NOMO-1 treated with DMSO at 0.1 percent for 48 hours (cell line): Measurements from ENCODE around the gene PRTG.
"Not testable (repeated sequence)": the region's sequence is repeated elsewhere in the genome, so short reads cannot be mapped to it uniquely, and the experiment has no call there.

Experiments
- DNase-seq: peaks from one replicate; lab custom pipeline; 2025; ENCODE audit not compliant: unreplicated experiment; lab: John Stamatoyannopoulos, UW

PRTG gene

GRCh38 chr15:55707518-55707917, 35.4 kb downstream of the PRTG start:
- no peak for DNase-seq

GRCh38 chr15:55703873-55704301, 39.1 kb downstream of the PRTG start:
- DNase-seq, result no peak

- DNase-seq, result no peak
Observed at GRCh38 chr15:55700876-55701275, 42.1 kb downstream of the PRTG start.

- DNase-seq, result no peak
Observed at GRCh38 chr15:55698653-55699052, 44.3 kb downstream of the PRTG start.

- DNase-seq, result no peak
Observed at GRCh38 chr15:55696221-55696620, 46.7 kb downstream of the PRTG start.

- no peak for DNase-seq
Observed at GRCh38 chr15:55695432-55695831, 47.5 kb downstream of the PRTG start.

- DNase-seq, result no peak
Observed at GRCh38 chr15:55694652-55695150, 48.3 kb downstream of the PRTG start.

GRCh38 chr15:55693116-55693515, 49.8 kb downstream of the PRTG start:
- DNase-seq, result not testable (repeated sequence)

GRCh38 chr15:55687792-55688191, 55.2 kb downstream of the PRTG start:
- DNase-seq, result no peak

- peak; percentile 31 for DNase-seq
Observed at GRCh38 chr15:55685286-55685685, 57.7 kb downstream of the PRTG start.

GRCh38 chr15:55683376-55683775, 59.6 kb downstream of the PRTG start:
- no peak for DNase-seq

GRCh38 chr15:55681631-55682030, 61.3 kb downstream of the PRTG start:
- no peak for DNase-seq

- no peak for DNase-seq
Observed at GRCh38 chr15:55676507-55676906, 66.4 kb downstream of the PRTG start.

- DNase-seq, result no peak
Observed at GRCh38 chr15:55673287-55673686, 69.7 kb downstream of the PRTG start.

- no peak for DNase-seq
Observed at GRCh38 chr15:55669270-55669669, 73.7 kb downstream of the PRTG start.

GRCh38 chr15:55665605-55666227, 77.2 kb downstream of the PRTG start:
- no peak for DNase-seq

GRCh38 chr15:55661428-55661827, 81.5 kb downstream of the PRTG start:
- DNase-seq, result no peak

GRCh38 chr15:55660153-55660552, 82.8 kb downstream of the PRTG start:
- DNase-seq, result no peak

GRCh38 chr15:55659481-55659880, 83.5 kb downstream of the PRTG start:
- DNase-seq, result no peak

- no peak for DNase-seq
Observed at GRCh38 chr15:55658886-55659285, 84.1 kb downstream of the PRTG start.

- no peak for DNase-seq
Observed at GRCh38 chr15:55654561-55655031, 88.4 kb downstream of the PRTG start.

GRCh38 chr15:55652909-55653495, 90.0 kb downstream of the PRTG start:
- DNase-seq, result no peak

GRCh38 chr15:55652359-55652758, 90.6 kb downstream of the PRTG start:
- no peak for DNase-seq
